Ascending aorta (tissue), 2 donors: Measurements from ENCODE around the gene TTC3. TPM values are rescaled to one million over a fixed set of nuclear protein-coding genes. Genes with fewer than 3 reads are reported as not detected.

Source experiments
- DNase-seq, 2 donors: peaks; one replicate each; pipeline ENCODE4 v3.0.0-alpha.2; 2019; ENCODE audit warnings: low spot score in 2 of 2
- H3K27ac ChIP-seq, 2 donors: fragments of 200-600 bp; sonication (generic); one replicate each; pipeline ENCODE4 v1.5.1; 2016 to 2017; ENCODE audit warnings: mild to moderate bottlenecking in 1 of 2
- H3K27me3 ChIP-seq: fragments of 200-600 bp; sonication (generic); one replicate; pipeline ENCODE4 v1.5.1; 2017
- H3K36me3 ChIP-seq, 2 donors: fragments of 200-600 bp; sonication (generic); one replicate each; pipeline ENCODE4 v1.5.1; 2016
- H3K4me1 ChIP-seq, 2 donors: fragments of 200-600 bp; sonication (generic); one replicate each; pipeline ENCODE4 v1.5.1; 2016 to 2017; ENCODE audit warnings: mild to moderate bottlenecking in 1 of 2
- H3K4me3 ChIP-seq, 2 donors: fragments of 200-600 bp; sonication (generic); one replicate each; pipeline ENCODE4 v1.5.1; 2016 to 2017; ENCODE audit warnings: mild to moderate bottlenecking in 1 of 2
- H3K9me3 ChIP-seq, 2 donors: fragments of 200-600 bp; sonication (generic); one replicate each; pipeline ENCODE4 v1.5.1; 2016
- CTCF ChIP-seq, 3 experiments: fragments of 200-600 bp in 2 of 3; fragments of 450-650 bp in 1 of 3; sonication (generic) in 2 of 3; IDR thresholded peaks; one replicate each; pipeline ENCODE4 v1.5.1; 2016 to 2019; ENCODE audit warnings: antibody characterized with exemption in 3 of 3, mild to moderate bottlenecking in 1 of 3, moderate library complexity in 1 of 3
- intact Hi-C: fragments of 100-400 bp; cut with DNase I; formaldehyde crosslinking; loops from one replicate; pipeline ENCODE4 v1.15.1; 2023
- total RNA-seq: library from RNA; depleted of rRNA; stranded (reverse); fragments of >200 nt; gene quantifications from one replicate; pipeline ENCODE4 v1.1.0, GENCODE V29; 2016

The TTC3 gene
- total RNA-seq, 1 donor from 2014 or later, result 70.7 TPM

GRCh38 chr21:37228003-37228400 lies 154.9 kb downstream of the TTC3 start:
- TF ChIP-seq CTCF (IDR thresholded peaks at IDR 0.05), result no peak
- intact Hi-C loops, result no loop called here
- DNase-seq, result no peak

GRCh38 chr21:37230632-37231248 lies 157.7 kb downstream of the TTC3 start:
- Histone ChIP-seq H3K27ac (no peak overlapping the region), H3K4me1 (no peaks in the 10 kb centered on the region), H3K4me3 (no peak overlapping the region), H3K27me3 (no peaks in the 10 kb centered on the region), H3K36me3 (peaks cover 73 to 87% of the 10 kb centered on the region in 2 donors), H3K9me3 (no peaks in the 10 kb centered on the region)
- TF ChIP-seq CTCF (IDR thresholded peaks at IDR 0.05), result no peak
- intact Hi-C loops, result no loop called here
- DNase-seq, result no peak

More at GRCh38 chr21:37228003-37228400, 154.9 kb downstream of the TTC3 start:
- H3K4me1 ChIP-seq, result no peaks in the 10 kb centered on the region
- no peaks in the 10 kb centered on the region for H3K9me3 ChIP-seq
- H3K27ac ChIP-seq, result no peak overlapping the region
- peaks cover 85 to 96% of the 10 kb centered on the region in 2 donors for H3K36me3 ChIP-seq
- no peak overlapping the region for H3K4me3 ChIP-seq
- H3K27me3 ChIP-seq, result no peaks in the 10 kb centered on the region

- H3K9me3 ChIP-seq, result no peaks in the 10 kb centered on the region
- H3K36me3 ChIP-seq, result peaks cover 68 to 82% of the 10 kb centered on the region in 2 donors
- H3K27ac ChIP-seq, result no peak overlapping the region
- H3K4me1 ChIP-seq, result no peaks in the 10 kb centered on the region
- TF ChIP-seq CTCF (IDR thresholded peaks at IDR 0.05), result no peak
- H3K27me3 ChIP-seq, result no peaks in the 10 kb centered on the region
- intact Hi-C loops, result no loop called here
- H3K4me3 ChIP-seq, result no peak overlapping the region
- no peak for DNase-seq
Measured at GRCh38 chr21:37231249-37231645, 158.2 kb downstream of the TTC3 start.

- intact Hi-C loops, result no loop called here
- Histone ChIP-seq H3K36me3 (peaks cover 64 to 82% of the 10 kb centered on the region in 2 donors), H3K27me3 (no peaks in the 10 kb centered on the region), H3K9me3 (no peaks in the 10 kb centered on the region), H3K27ac (no peak overlapping the region), H3K4me3 (no peak overlapping the region), H3K4me1 (no peaks in the 10 kb centered on the region)
- no peak for TF ChIP-seq CTCF (IDR thresholded peaks at IDR 0.05)
- DNase-seq, result no peak
Measured at GRCh38 chr21:37231671-37232070, 158.6 kb downstream of the TTC3 start.

GRCh38 chr21:37232274-37233018 lies 159.4 kb downstream of the TTC3 start:
- H3K36me3 ChIP-seq, result peaks cover 63 to 80% of the 10 kb centered on the region in 2 donors
- H3K27ac ChIP-seq, result no peak overlapping the region
- intact Hi-C loops, result no loop called here
- no peaks in the 10 kb centered on the region for H3K9me3 ChIP-seq
- no peak for TF ChIP-seq CTCF (IDR thresholded peaks at IDR 0.05)
- no peak for DNase-seq
- no peaks in the 10 kb centered on the region for H3K4me1 ChIP-seq
- no peaks in the 10 kb centered on the region for H3K27me3 ChIP-seq
- no peak overlapping the region for H3K4me3 ChIP-seq
